VCaP (cell line): ENCODE data around the gene CCNL1.

Experiments
- H3K27ac ChIP-seq: fragments of 450-650 bp; 2 replicates; pipeline ENCODE4 v1.5.1; 2017
- TF ChIP-seq, protein P1 (sequence below): fragments of 450-650 bp; conservative IDR thresholded peaks from 2 replicates; pipeline ENCODE4 v1.5.1; 2017; ENCODE audit warnings: mild to moderate bottlenecking, moderate library complexity

CCNL1 gene

DNA sequence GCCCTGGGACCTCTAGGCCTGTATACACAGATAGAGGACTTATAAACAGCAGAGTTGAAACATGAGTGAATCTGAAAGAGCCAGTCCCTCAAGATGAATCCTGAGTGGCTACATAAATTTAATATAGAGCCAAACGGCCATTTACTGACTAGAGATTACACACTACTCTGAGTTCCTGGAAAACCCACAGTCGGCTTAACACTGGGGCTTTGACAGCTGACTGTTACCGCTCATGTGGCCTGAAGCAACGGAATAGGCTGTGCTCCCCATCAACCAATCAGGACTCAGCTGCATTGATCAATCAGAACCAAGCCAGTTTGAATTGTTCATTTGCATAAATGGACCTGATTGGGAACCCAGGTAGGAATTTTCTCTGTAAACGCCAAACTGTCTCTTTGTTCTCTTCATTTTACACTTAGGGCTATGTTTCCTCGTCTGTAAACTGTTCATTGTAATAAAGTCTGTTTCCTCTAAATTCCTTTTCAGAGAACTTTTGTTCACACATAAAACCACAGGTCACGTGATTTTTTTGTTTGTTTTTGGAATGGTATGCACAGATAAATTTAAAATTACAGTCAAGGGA, 40.5 kb downstream of the CCNL1 start:
- peak overlapping the region; percentile 70 for H3K27ac ChIP-seq
- TF ChIP-seq, protein P1, sequence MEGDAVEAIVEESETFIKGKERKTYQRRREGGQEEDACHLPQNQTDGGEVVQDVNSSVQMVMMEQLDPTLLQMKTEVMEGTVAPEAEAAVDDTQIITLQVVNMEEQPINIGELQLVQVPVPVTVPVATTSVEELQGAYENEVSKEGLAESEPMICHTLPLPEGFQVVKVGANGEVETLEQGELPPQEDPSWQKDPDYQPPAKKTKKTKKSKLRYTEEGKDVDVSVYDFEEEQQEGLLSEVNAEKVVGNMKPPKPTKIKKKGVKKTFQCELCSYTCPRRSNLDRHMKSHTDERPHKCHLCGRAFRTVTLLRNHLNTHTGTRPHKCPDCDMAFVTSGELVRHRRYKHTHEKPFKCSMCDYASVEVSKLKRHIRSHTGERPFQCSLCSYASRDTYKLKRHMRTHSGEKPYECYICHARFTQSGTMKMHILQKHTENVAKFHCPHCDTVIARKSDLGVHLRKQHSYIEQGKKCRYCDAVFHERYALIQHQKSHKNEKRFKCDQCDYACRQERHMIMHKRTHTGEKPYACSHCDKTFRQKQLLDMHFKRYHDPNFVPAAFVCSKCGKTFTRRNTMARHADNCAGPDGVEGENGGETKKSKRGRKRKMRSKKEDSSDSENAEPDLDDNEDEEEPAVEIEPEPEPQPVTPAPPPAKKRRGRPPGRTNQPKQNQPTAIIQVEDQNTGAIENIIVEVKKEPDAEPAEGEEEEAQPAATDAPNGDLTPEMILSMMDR: no peak

DNA sequence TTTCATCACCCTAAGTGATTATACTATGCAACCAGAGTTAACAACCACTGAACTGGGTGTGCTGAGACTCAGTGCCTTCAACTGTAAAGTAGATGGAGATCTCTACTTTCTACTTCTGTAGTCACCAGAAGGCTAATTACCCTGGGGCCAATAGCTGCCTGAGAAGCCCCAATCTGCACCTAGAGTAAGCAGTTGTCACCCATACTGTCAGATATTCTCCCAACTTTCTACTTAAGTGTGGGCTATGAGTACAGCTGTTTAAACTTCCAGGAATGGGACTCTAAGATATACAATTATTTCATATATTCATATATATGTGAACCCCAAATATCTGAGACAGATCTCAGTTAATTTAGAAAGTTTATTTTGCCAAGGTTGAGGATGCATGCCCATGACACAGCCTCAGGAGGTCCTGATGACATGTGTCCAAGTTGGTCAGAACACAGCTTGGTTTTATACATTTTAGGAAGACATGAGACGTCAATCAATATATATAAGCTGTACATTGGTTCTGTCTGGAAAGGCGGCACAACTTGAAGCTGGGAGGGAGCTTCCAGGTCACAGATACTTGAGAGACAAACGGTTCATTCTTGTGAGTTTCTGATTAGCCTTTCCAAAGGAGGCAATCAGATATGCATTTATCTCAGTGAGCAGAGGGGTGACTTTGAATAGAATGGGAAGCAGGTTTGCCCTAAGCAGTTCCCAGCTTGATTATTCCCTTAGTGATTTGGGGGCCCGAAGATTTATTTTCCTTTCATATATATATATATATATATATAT, 41.9 kb downstream of the CCNL1 start:
- TF ChIP-seq, protein P1: no peak

DNA sequence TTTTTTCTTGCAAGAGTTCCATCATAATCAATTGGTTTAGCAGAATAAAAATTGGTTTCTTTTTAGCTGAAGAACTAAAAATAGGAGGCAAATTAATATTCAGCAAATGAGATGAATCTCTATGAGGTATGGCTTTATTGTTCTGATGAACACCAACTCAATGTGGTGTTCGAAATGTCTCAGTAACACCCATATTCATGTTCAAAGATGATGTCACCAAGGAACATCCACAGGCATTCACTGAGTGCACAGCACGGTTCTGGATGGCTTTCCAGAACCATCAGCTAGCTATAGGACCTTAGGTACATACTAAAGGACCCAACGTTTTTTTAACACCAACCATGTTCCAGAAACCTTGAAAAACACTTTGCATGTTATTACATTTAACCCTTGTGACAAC, 42.7 kb downstream of the CCNL1 start:
- H3K27ac ChIP-seq: no peak overlapping the region
- TF ChIP-seq, protein P1: no peak

More for the DNA sequence above, 41.9 kb downstream of the CCNL1 start:
- no peak overlapping the region for H3K27ac ChIP-seq

DNA sequence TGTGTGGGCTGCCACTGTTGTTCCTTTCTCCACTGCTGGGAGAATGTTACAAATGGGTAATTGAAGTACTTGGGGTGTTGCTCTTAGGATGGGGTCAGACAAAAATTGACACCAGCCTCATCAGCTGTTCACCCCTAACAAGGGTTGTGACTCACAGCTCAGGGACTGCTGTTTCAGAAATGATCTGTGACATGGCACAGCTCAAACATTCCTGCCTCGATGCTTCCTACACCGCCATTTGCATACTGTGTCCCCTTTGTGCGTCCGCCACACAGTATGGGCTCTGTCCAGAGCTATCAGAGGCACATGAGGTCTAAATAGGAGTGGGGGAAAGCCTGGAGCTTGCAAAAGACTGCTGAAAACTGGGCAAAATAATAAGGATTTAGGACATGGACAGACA, 43.9 kb downstream of the CCNL1 start:
- no peak overlapping the region for H3K27ac ChIP-seq
- TF ChIP-seq, protein P1: no peak

DNA sequence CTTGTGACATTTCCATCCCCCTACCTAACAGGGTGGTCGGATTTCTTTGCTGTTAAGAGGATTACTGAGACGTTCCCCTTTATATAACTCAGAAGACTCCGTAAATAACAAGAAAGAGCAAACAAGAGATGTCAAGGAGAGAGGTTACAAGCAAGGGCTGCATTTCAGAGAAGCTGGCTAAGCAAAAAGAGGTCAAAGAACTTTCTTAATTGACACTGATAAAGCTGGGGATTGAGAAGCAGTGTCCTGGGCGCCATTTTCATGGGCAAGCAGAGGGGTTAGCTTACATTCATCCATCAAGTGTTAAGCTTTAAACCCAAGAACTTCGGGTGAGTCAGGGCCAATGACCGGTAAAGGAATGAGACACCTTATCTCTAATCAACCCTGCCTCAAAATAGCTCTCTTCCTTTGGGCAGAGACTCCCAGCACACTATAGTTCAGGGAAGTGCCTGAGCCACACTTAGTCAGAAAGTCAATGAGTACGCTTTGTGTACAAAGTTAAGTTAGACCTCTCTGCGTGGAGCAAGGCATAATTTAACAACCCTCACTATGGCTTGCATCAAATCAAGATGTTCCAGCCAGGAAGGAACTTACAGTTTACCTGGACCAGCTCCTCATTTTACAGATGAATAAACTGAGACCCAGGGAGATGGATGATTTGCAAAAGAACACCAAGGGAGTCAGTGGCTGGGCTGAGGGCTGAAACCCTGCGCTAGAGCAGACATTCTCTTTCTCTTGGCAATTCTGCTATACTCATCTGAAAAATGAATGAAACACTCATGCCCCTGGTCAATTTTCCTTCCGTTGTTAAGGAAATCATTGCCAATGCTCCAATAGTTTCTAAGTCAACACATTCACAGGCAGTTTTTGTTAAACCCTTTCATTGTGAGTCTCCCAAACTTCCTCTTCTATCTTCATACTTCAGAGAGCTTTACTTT, 44.6 kb downstream of the CCNL1 start:
- TF ChIP-seq, protein P1: no peak
- H3K27ac ChIP-seq: no peak overlapping the region

DNA sequence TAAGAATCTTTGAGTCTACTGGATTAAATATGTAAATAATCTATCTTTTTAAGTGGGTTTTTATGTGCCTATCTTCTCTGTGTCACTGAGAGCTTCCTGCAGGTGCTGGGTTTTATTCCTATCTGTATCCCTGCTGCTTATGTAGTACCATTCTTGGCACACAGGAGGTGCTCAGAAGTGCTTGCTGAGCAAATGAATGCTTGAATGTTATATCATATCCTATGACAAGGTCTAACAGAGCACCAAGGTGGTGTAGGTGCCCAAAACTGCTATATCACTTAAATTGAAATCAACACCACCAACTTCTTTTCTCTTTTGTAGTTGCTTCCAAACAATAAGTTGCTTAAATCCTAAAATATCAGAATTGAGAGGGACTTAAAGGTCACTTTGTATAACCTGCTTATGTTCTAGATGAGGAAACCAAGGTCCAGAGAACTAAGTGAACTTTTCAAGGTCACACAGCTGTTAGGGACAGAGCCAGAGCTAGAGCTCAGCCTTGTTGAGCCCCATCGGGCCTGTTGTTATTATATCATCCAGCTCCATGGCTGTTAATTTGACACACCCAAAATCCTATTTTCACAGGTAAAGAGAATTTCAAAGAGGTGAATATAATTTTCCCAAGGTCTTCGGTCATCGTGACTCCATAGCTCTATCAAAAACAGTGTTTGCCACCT, 46.0 kb downstream of the CCNL1 start:
- TF ChIP-seq, protein P1: no peak

DNA sequence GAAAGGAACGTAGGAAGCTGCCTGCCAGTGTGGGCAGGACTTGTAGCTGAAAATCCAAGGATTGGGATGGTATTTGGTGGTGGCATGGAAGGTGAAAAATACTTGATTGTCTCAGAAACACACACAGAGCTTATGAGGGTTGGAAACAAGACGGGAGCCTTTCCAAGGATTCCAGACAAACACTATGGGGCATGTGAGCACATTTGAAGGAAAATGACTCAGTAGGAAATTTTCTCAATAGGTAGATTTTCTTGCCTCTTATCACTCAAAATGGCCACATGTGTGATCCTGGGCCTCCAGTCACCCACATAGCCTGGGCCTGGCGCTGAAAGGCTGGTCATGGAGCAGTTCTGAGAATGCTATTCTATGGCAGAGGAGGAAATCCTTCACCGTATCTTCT, 47.4 kb downstream of the CCNL1 start:
- no peak overlapping the region for H3K27ac ChIP-seq
- TF ChIP-seq, protein P1: no peak

More for the DNA sequence above, 46.0 kb downstream of the CCNL1 start:
- H3K27ac ChIP-seq: no peak overlapping the region
